Pancreas (tissue), 10 donors: ENCODE results near the gene AARS2. TPM values are rescaled to one million over a fixed set of nuclear protein-coding genes. Genes with fewer than 3 reads are reported as not detected.
"Not testable (repeated sequence)": the region's sequence is repeated elsewhere in the genome, so short reads cannot be mapped to it uniquely, and the experiment has no call there.

ENCODE experiments used
- ATAC-seq, 4 donors: fragments of 200-7000 bp; cut with Tn5 transposase; one replicate each; pipeline versions ENCODE4 v1.8.0 to v1.9.1; 2020; ENCODE audit warnings: mild to moderate bottlenecking in 4 of 4, moderate library complexity in 4 of 4
- DNase-seq, 6 donors: peaks; one replicate each; pipeline ENCODE4 v3.0.0-alpha.2; 2020
- FAIRE-seq: peaks from 2 replicates; lab custom pipeline; 2012; peaks lifted over from hg19 to GRCh38; lab: Jason Lieb, UNC
- H3K27ac ChIP-seq, 4 donors: fragments of 200-600 bp; sonication (generic); 1 replicate in 3 of 4; 2 replicates in 1 of 4; pipeline versions ENCODE4 v1.5.0 to v1.8.0; 2020
- H3K27me3 ChIP-seq, 4 donors: fragments of 200-600 bp; one replicate each; pipeline ENCODE4 v1.8.0; 2021
- H3K36me3 ChIP-seq, 3 donors: fragments of 200-600 bp; sonication (generic) in 1 of 3; one replicate each; pipeline versions ENCODE4 v1.5.0 to v1.8.0; 2020 to 2021
- H3K4me1 ChIP-seq, 3 donors: fragments of 200-600 bp; one replicate each; pipeline ENCODE4 v1.8.0; 2021
- H3K4me3 ChIP-seq, 4 donors: fragments of 200-600 bp; sonication (generic) in 2 of 4; one replicate each; pipeline versions ENCODE4 v1.5.0 to v1.8.0; 2020 to 2021
- H3K9me3 ChIP-seq, 4 donors: fragments of 200-600 bp; one replicate each; pipeline ENCODE4 v1.8.0; 2021
- WGBS, 2 donors: extraction: QIAGEN DNeasy Blood & Tissue Kit; methylation state at CpG; one replicate each; pipeline ENCODE4 v1.1.7; 2013; 5-methylcytosine and 5-hydroxymethylcytosine counted together
- intact Hi-C, 3 donors: fragments of 100-400 bp; cut with DNase I; formaldehyde crosslinking; loops; one replicate each; pipeline versions ENCODE4 v1.11.1 to v1.14.2; 2022
- polyA plus RNA-seq, 2 donors: library from polyadenylated mRNA; stranded (reverse); fragments of 200-250 nt; gene quantifications; one replicate each; pipeline ENCODE4 v1.2.3, GENCODE V29; 2013
- total RNA-seq, 6 donors: library from RNA; stranded (reverse); fragmentation: NEBNext Ultra II Directional in 4 of 6; extraction: Animal tissue kit (Norgen Biotek cat#: 25700) in 4 of 6; gene quantifications; one replicate each; pipeline versions ENCODE4 v1.2.1 to v1.2.4, GENCODE V29; 2021 to 2023
- TF ChIP-seq, protein P1 (sequence below), 4 donors: fragments of 200-600 bp; sonication (generic) in 3 of 4; IDR thresholded peaks; one replicate each; pipeline versions ENCODE4 v1.5.0 to v1.8.0; 2021; ENCODE audit warnings: antibody characterized with exemption in 4 of 4
- donor health status: healthy with polysubstance abuse.
- donor health status: DM: no; HTN: no; CAD: no; lungs with moderate emphysema.
- donor health status: DM: no; HTN: no; CAD: no.
- donor health status: control.
- donor health status: control.
- donor health status: Bipolar disorder and iron deficiency.
- donor health status: DM: yes; HTN: yes; CAD: no.
- donor health status: DM: no; HTN: no; CAD: no.
- donor health status: DM: no; HTN: no; CAD: no.
- donor health status: DM: yes; HTN: yes; CAD: no.

AARS2 gene
- total and polyA plus RNA-seq, 8 donors, result 3.6 to 8.7 (median 5.0) TPM

- DNase-seq (no peak), FAIRE-seq (no peak), ATAC-seq (no peak)
- H3K9me3 ChIP-seq, result no peaks in the 10 kb centered on the region
- H3K4me3 ChIP-seq, result no peak overlapping the region
- 77 to 89% methylated on average over 3 of the region's 3 CpGs for WGBS, 2 donors
- no peaks in the 10 kb centered on the region for H3K36me3 ChIP-seq
- TF ChIP-seq, protein P1, sequence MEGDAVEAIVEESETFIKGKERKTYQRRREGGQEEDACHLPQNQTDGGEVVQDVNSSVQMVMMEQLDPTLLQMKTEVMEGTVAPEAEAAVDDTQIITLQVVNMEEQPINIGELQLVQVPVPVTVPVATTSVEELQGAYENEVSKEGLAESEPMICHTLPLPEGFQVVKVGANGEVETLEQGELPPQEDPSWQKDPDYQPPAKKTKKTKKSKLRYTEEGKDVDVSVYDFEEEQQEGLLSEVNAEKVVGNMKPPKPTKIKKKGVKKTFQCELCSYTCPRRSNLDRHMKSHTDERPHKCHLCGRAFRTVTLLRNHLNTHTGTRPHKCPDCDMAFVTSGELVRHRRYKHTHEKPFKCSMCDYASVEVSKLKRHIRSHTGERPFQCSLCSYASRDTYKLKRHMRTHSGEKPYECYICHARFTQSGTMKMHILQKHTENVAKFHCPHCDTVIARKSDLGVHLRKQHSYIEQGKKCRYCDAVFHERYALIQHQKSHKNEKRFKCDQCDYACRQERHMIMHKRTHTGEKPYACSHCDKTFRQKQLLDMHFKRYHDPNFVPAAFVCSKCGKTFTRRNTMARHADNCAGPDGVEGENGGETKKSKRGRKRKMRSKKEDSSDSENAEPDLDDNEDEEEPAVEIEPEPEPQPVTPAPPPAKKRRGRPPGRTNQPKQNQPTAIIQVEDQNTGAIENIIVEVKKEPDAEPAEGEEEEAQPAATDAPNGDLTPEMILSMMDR (IDR thresholded peaks at IDR 0.05), result no peak
- H3K27me3 ChIP-seq, result peaks cover 0 to 4% (median 0%) of the 10 kb centered on the region in 4 donors
- intact Hi-C loops, result no loop called here
- H3K4me1 ChIP-seq, result no peaks in the 10 kb centered on the region
- no peak overlapping the region for H3K27ac ChIP-seq
Observed at GRCh38 chr6:44321210-44321609, 8.1 kb upstream of the AARS2 start.

- DNase-seq, H3K4me1 ChIP-seq, ATAC-seq, intact Hi-C loops, H3K27ac ChIP-seq, FAIRE-seq, H3K36me3 ChIP-seq, H3K4me3 ChIP-seq, H3K9me3 ChIP-seq, H3K27me3 ChIP-seq: not testable (repeated sequence)
- WGBS, 2 donors, result 39 to 52% methylated on average over 9 of the region's 9 CpGs
Observed at GRCh38 chr6:44317136-44317631, 4.0 kb upstream of the AARS2 start.

GRCh38 chr6:44316481-44316880 lies 3.3 kb upstream of the AARS2 start:
- ATAC-seq (no peak), DNase-seq (no peak), FAIRE-seq (no peak)
- no peaks in the 10 kb centered on the region for H3K36me3 ChIP-seq
- peaks cover 0 to 5% (median 0%) of the 10 kb centered on the region in 3 donors for H3K4me1 ChIP-seq
- H3K9me3 ChIP-seq, result no peaks in the 10 kb centered on the region
- H3K27ac ChIP-seq, result no peak overlapping the region
- TF ChIP-seq, protein P1 (IDR thresholded peaks at IDR 0.05), result no peak
- peaks cover 0 to 4% (median 0%) of the 10 kb centered on the region in 4 donors for H3K27me3 ChIP-seq
- H3K4me3 ChIP-seq, result no peak overlapping the region
- WGBS, 2 donors, result 73 to 77% methylated on average over 12 of the region's 12 CpGs
- intact Hi-C loops, result no loop called here

DNA sequence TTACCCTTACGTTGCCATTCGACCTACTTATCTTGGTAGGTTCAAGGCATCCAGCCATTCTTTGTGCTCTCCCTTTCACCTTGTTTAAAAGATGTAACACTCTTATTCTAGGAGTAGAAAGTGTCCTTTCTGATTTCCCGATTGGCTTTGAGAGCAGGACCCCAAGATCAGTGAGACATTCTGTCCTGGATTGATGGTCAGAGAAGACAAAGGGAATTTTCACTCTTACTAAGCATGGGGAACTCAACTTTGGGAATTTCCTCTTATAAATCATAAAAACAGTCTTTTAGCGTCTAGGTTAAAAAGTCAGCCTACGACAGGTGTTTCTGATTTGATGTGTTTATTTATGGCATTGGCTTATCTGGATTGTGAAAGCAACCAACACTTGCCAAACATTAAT lies 2.8 kb upstream of the AARS2 start:
- peaks cover 0 to 5% (median 0%) of the 10 kb centered on the region in 3 donors for H3K4me1 ChIP-seq
- intact Hi-C loops, result no loop called here
- H3K27me3 ChIP-seq, result peaks cover 0 to 4% (median 0%) of the 10 kb centered on the region in 4 donors
- H3K9me3 ChIP-seq, result no peaks in the 10 kb centered on the region
- no peak for FAIRE-seq
- TF ChIP-seq, protein P1 (IDR thresholded peaks at IDR 0.05), result no peak
- no peak for DNase-seq
- peaks cover 0 to 1% (median 0%) of the 10 kb centered on the region in 3 donors for H3K36me3 ChIP-seq
- ATAC-seq, result no peak
- 40 to 43% methylated on average over 5 of the region's 5 CpGs for WGBS, 2 donors
- H3K4me3 ChIP-seq, result no peak overlapping the region
- H3K27ac ChIP-seq, result no peak overlapping the region

DNA sequence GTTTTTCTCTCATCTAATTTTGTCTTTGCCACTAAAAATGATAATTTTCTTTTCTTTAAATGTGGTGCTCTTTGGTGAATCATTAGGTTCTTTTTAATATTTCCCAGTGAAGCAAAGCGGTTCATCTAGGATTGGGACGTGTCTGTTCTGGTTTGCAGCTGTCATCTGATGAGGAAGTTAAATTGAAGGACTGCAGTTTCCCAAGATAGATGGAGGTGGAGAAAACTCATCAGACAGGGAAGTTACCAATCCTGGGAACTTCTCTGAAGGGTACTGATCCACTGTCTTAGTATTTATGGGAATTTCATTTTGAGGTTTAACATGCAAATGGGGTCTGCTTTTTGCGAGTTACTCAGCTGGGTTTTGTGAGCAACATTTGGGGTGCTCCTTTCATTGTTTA lies 2.4 kb upstream of the AARS2 start:
- FAIRE-seq, result no peak
- no peak for DNase-seq
- no peak overlapping the region for H3K4me3 ChIP-seq
- intact Hi-C loops, result no loop called here
- peaks cover 0 to 4% (median 0%) of the 10 kb centered on the region in 4 donors for H3K27me3 ChIP-seq
- H3K27ac ChIP-seq, result no peak overlapping the region
- TF ChIP-seq, protein P1 (IDR thresholded peaks at IDR 0.05), result no peak
- WGBS, 2 donors, result 54 to 61% methylated on average over 3 of the region's 3 CpGs
- H3K4me1 ChIP-seq, result peaks cover 0 to 5% (median 0%) of the 10 kb centered on the region in 3 donors
- no peaks in the 10 kb centered on the region for H3K9me3 ChIP-seq
- no peak for ATAC-seq
- peaks cover 0 to 5% (median 0%) of the 10 kb centered on the region in 3 donors for H3K36me3 ChIP-seq

GRCh38 chr6:44314657-44315056 lies 1.5 kb upstream of the AARS2 start:
- WGBS, 2 donors, result 77 to 81% methylated on average over 8 of the region's 8 CpGs
- H3K4me3 ChIP-seq, FAIRE-seq, H3K4me1 ChIP-seq, H3K9me3 ChIP-seq, intact Hi-C loops, DNase-seq, H3K27me3 ChIP-seq, H3K27ac ChIP-seq, ATAC-seq: not testable (repeated sequence)
- H3K36me3 ChIP-seq, result peaks cover 0 to 14% (median 0%) of the 10 kb centered on the region in 3 donors
